Stimulated activated CD4-positive, alpha-beta T cell treated with anti-CD3 and anti-CD28 coated beads, Interleukin-1b, Interleukin-23, amount 100 ng/mL, for 48 hours (primary cell): ENCODE measurements around the gene HOXC6.

Experiments used
- DNase-seq: peaks from one replicate; pipeline ENCODE4 v3.0.0-alpha.2; 2020

HOXC6 gene

GRCh38 chr12:54016478-54016964 is 11.7 kb upstream of the HOXC6 start:
- DNase-seq = no peak

GRCh38 chr12:54017027-54017788 is 11.0 kb upstream of the HOXC6 start:
- no peak for DNase-seq

GRCh38 chr12:54017878-54018467 is 10.3 kb upstream of the HOXC6 start:
- peak; percentile 63 for DNase-seq

- DNase-seq = no peak
Observed at GRCh38 chr12:54018468-54018984, 9.7 kb upstream of the HOXC6 start.

GRCh38 chr12:54019091-54019811 is 9.0 kb upstream of the HOXC6 start:
- DNase-seq = no peak

- DNase-seq = no peak
Observed at GRCh38 chr12:54019924-54020590, 8.2 kb upstream of the HOXC6 start.

GRCh38 chr12:54020591-54021405 is 7.4 kb upstream of the HOXC6 start:
- DNase-seq = no peak

GRCh38 chr12:54021432-54022013 is 6.7 kb upstream of the HOXC6 start:
- no peak for DNase-seq

GRCh38 chr12:54022960-54023884 is 5.0 kb upstream of the HOXC6 start:
- DNase-seq = no peak

GRCh38 chr12:54024127-54024526 is 4.1 kb upstream of the HOXC6 start:
- DNase-seq = no peak

GRCh38 chr12:54024581-54025305 is 3.5 kb upstream of the HOXC6 start:
- DNase-seq = no peak

- no peak for DNase-seq
Observed at GRCh38 chr12:54025499-54026405, 2.5 kb upstream of the HOXC6 start.

- DNase-seq = no peak
Observed at GRCh38 chr12:54026640-54027441, 1.4 kb upstream of the HOXC6 start.

- no peak for DNase-seq
Observed at GRCh38 chr12:54027442-54027786, 826 bp upstream of the HOXC6 start.

GRCh38 chr12:54029529-54030441 is 1.5 kb downstream of the HOXC6 start:
- DNase-seq = no peak

- no peak for DNase-seq
Observed at GRCh38 chr12:54030442-54030801, 2.2 kb downstream of the HOXC6 start.

- DNase-seq = no peak
Observed at GRCh38 chr12:54030889-54031471, 2.7 kb downstream of the HOXC6 start.
